ENCODE results near the gene CENPS.
"Not testable (repeated sequence)": the region's sequence is repeated elsewhere in the genome, so short reads cannot be mapped to it uniquely, and the experiment has no call there.

Gene CENPS

DNA sequence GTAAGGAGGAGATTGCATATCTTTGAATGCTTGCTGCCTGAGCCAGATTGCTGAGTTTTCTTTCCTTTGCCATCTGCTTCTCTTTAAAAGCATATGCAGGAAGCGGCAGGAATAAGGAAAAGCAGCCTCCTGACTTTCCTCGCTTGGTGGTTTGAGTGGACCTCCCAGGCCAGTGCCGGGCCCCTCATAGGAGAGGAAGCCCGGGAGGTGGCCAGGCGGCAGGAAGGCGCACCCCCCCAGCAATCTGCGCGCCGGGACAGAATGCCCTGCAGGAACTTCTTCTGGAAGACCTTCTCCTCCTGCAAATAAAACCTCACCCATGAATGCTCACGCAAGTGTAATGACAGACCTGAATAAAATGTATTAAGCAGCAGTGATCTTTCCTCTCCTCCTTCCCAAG, 21.1 kb downstream of the CENPS start:
- DNase-seq (ENCODE audit: low read depth) = no peak

DNA sequence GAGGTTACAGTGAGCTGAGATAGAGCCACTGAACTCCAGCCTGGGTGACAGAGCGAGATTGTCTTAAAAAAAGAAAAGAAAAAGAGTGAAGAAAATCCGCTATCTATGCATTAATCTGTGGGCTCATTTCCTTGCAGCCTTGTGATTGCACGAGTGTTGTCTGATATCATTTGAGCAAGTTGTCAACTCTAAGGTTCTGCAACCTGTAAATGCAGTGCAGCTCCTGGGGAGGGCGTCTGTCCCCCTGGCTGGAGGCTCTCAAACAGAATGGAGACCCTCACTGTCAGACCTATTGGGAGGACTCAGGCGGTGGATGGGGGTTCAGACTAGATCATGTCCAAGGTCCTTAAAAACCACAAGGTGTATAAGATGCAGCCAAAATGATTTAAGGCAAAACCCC, 25.8 kb downstream of the CENPS start:
- no peak for DNase-seq (ENCODE audit: low read depth)

DNA sequence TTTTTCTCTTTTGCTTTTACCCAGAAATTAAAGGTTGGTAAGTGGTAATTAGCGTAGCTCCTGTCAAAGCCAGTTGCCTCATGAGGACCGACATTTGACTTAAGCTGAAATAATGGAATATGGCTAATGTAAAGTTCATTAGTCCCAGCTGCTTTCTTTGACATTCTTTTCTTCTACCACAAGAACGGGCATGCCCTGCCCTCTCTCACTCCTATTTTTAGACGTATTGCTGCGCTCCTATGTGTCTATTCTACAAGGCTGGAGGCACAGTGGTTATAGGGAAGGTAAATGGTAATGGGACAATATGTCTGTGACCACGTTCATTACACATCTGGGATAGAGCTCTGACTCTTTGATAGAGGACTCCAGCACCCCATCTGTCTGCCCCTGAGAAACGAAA, 26.4 kb downstream of the CENPS start:
- no peak for DNase-seq (ENCODE audit: low read depth)

DNA sequence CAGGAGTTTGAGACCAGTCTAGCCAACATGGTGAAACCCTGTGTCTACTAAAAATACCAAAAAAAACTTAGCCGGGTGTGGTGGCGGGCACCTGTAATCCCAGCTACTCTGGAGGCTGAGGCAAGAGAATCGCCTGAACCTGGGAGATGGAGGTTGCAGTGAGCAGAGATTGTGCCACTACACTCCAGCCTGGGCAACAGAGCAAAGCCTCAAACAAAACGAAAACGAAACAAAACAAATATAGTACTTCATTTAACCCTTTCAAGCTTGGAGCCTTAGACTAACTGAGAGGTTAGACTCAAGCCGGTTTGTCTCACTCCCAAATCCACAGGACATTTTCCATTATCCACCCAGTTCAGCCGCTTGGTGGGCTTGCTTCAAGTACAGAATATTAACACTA, 27.2 kb downstream of the CENPS start:
- not testable (repeated sequence) for DNase-seq (ENCODE audit: low read depth)

DNA sequence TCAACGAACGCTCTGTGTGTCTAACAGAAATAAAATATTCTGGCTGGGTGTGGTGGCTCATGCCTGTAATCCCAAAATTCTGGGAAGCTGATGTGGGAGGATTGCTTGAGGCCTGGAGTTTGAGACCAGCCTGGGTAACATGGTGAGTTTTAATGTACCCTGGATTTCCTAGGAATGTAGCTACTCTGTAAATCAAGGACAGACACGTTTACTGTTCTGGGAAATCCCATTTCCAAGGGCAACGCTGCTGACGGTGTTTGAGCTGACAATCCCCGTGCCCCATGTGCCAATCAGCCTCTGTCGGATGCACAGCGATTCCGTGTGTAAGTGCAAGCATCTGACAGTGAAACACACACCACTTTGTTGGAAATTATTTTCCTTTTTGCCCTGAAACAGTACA, 27.6 kb downstream of the CENPS start:
- DNase-seq (ENCODE audit: low read depth) = no peak

DNA sequence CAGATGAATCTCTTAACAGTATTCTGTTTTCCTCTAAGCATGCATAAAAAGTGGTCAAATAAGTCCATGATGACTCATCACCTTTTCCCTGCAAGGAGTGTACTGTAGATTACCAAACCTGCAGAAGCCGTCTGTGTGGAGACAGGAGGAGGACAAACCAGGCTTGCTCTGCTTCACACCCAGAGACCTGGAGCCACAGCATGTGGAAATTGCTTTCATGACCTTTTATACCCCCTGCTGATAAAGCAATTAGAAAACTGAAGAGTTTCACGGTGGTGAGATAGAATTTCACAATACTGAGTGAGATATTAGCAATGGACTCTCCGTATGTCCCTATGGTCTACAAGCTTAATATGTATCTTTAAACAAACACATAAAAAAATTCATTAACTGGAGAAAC, 29.0 kb downstream of the CENPS start:
- DNase-seq (ENCODE audit: low read depth) = peak; percentile 78

DNA sequence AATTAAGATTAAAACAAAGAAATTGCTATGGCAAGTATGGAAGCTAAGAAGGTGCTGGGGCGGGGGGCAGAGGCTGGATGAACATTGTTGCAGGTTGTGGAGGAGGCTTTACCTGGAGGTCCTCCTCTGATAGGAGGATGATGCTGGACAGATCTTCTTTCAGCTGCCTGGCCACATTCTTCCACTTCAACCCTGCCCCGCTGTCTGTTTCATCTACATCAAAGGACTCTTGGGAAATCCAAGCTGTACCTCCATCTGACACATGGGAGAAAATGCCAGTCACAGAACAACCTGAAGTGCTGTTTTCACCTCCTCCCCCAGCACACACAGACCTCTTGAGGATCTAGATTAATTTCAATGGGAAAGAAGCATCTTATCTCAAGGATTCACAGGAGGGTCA, 36.8 kb downstream of the CENPS start:
- no peak for DNase-seq (ENCODE audit: low read depth)

DNA sequence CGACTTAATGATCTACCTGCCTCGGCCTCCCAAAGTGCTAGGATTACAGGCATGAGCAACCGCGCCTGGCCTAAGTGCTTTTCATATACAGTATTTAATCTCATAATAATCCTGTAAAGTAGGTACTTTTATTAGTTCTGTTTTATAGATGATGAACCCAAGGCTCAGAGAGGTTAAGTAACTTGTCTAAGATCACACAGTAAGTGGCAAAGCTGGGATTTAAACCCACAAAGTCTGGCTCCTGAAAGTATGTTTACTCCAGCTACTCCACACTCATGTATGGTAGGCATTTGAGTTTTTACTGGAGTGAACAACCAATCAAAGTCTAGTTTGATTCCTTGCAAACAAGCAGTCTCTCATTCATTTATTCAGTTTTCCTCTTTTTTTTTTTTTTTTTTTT, 39.8 kb downstream of the CENPS start:
- DNase-seq (ENCODE audit: low read depth) = no peak

DNA sequence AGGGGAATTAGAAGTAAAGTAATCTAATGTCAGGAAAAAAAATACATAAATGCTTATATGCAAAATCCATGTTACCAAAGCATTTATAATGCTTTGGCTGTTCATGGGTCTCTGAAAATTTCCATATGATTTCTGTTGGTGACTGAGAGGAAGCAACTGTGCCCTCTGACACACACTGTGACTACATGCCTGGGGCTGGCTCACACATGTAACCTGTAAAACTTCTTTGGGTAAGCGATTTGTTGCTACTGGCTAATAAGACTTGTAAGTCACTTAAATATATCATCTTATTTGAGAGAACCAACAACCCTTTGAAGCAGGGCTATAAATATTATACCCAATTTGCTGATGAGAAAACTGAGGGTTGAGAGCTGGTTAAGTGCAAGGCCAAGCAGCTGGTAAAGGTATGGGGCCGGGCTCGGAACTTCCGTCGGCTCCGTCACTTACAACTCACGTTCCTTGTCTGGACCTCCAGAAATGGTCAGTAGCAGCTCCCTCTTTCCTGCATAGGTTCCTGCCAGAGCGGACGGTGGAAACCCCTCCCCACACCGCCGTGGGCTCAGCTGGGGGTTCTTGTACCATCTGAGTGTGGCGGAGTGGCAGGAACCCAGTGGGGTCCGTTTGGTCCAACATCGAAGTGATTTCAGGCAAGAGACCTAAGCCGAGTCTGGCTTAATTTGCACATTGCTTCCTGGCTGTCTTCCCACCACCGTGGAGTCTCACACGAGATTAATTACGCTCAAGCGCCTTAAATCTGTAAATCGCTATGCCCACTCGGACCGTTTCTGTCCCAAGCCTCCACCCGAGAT, 41.4 kb downstream of the CENPS start:
- no peak for DNase-seq (ENCODE audit: low read depth)

DNA sequence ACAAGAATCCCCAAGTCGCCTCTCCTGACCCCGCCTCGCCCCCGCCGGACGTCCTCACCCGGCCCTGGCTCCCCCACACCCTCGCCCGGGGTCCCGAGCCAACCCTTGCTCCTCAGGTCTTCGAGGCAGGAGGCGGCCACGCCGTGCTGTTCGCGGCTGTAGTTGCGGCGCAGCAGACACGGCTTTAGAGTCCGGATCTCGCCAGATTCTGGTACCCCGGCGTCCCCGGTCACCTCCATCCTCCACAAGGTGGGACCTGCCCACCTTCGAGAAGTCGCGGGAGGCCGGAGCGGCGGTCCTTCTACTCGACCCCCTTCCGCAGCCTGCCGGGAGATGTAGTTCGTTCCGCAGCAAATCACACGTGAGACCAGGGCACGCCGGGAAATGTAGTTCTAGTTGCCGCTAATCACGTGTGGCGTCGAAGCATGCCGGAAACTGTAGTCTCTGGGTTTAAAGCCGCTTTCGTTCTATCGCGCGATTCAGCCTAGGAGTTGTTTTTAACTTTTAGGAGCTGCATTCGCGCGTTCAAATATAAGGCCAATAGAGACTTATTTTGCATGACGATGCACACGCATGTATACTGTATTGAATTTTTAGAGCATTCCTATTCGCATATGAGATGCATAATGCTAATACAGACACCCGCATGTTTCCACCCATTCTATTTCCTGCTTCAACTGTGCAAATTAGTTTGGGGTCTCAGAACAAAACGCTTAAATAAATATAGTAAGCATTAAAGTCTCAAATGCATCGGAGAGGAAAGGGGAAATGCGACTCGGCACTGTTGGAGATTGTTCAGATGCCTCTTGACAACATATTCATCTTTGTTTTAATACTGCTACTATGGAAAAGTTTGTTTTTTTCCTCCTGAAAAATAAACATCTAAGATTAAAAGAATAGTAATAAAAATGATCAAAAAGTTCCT, 42.2 kb downstream of the CENPS start, which contains the start of gene DFFA:
Gene DFFA (minus strand): TSS at position 310 of the 925 bp plus-strand sequence. CDS start 71 bp downstream, at position 239.
- DNase-seq (ENCODE audit: low read depth) = peak; percentile 89

DNA sequence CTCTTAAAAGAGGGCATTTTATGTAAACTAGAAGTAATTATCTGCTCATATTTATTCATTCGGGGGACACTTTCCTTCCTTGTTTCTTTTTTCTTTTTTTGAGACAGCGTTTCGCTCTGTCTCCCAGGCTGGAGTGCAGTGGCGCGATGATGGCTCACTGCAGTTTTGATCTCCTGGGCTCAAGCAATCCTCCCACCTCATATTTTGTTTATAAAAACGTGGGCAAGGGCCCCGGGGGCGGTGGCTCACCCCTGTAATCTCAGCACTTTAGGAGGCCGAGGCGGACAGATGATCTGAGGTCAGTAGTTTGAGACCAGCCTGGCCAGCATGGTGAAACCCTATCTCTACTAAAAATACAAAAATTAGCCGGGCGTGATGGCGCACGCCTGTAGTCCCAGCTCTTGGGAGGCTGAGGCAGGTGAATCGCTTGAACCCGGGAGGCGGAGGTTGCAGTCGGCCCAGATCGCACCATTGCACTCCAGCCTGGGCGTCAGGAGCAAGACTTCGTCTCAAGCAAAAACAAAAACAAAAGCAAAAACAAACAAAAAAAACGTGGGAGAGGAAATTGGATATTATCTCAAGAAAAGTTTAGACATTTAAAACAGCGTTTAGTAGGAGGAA, 43.0 kb downstream of the CENPS start:
- no peak for DNase-seq (ENCODE audit: low read depth)

DNA sequence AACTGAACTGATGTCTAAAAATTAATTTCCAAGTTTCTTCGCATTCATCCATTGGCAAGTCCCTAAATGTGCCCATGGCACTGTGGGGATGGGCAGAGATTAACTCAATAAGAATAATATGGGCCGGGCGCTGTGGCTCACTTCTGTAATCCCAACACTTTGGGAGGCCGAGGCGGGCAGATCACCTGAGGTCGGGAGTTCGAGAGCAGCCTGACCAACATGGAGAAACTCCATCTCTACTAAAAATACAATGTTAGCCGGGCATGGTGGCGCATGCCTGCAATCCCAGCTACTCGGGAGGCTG, 44.0 kb downstream of the CENPS start:
- not testable (repeated sequence) for DNase-seq (ENCODE audit: low read depth)

DNA sequence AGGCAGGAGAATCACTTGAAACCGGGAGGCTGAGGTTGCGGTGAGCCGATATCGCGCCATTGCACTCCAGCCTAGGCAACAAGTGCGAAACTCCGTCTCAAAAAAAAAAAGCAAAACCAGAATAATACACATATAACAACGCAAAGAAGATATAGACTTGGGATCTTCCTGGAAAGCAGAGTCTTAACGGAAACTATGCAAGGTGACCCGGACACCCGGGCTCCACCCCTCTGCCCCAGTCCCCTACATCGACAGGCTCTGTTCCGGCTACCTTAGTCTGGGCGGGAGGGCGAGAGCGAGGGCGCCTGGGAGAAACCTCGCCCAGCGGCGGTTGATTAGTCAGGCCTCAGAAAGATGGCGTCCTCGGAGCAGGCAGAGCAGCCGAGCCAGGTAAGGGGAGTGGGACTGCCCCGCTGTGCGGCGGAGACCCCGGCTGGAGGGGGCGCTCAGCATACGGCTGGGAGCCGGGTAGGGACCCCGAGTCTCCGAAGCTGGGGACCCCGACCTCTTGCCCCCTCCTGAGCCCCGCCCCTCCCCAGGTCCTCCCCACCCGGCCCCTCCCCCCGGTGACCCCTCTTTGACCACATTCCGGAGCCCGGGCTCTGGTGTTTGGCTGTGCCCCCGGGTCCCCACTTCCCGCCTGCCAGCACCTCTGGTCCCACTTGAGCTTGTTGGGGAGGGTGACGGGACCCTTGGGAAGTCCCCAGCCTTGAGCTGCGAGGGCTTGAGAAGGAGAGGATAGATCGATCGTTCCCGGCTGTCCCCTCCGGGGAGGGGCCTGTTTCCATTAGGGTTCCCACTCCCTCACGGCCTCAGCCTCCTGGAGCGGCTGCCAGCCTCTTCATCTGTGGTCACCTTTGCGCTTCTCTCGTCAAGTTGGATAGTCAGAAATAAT, 44.6 kb downstream of the CENPS start, which contains the start of gene PEX14:
Gene PEX14 (plus strand): TSS at position 338 of the 895 bp plus-strand sequence. CDS start 17 bp downstream, at position 355.
- DNase-seq (ENCODE audit: low read depth) = peak; percentile 46

DNA sequence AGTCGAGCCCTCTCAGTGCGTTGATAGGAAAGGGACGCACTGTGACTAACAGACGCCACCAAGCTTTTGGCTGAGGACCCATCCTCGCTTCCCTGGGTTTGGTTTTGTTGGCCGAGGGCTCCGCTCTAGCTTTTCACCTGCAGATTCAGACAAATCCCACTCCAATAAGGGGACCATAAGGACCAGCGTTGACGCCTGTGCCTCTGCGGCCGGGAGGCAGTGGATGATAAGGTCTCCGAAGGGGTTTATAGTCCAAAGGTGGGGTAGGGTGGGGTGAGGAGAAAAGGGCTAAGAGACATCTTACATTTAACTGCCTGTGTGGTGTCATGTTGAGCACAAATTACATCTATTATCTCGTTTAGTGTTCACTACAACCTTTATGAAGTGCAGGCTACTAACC, 45.3 kb downstream of the CENPS start:
- DNase-seq (ENCODE audit: low read depth) = no peak

DNA sequence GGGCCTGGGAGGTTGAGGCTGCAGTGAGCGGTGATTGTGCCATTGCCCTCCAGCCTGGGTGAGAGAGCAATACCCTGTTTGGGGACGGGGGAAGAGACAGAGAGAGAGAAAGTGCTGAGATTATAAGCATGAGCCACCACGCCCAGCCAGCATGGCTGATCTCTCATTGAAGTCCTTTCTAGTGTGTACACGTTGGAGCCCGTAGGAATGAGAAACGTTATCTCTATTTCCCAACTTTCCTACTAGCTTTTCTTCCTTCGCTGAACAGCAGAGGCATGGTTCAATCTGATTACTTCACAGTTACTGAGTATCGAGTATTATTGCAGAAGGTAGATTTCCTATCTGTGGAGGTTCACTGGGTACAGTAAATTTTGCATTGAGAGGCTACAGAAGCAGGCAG, 49.1 kb downstream of the CENPS start:
- no peak for DNase-seq (ENCODE audit: low read depth)

DNA sequence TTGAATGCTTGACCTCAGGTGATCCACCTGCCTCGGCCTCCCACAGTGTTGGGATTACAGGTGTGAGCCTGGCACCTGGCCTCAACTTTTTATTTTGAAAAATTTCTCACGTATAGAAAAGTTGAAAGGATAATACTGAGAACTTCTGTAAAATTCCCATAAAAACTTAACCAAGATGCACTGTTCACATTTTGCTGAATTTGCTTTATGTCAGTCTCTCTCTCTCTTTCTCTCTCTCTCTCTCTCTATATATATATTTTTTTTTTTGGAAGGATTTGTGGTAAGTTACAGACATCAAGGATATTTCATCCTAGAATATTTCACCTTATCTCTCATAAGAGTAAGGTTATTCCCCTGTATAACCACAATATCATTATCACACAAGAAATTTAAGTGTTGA, 50.4 kb downstream of the CENPS start:
- no peak for DNase-seq (ENCODE audit: low read depth)

DNA sequence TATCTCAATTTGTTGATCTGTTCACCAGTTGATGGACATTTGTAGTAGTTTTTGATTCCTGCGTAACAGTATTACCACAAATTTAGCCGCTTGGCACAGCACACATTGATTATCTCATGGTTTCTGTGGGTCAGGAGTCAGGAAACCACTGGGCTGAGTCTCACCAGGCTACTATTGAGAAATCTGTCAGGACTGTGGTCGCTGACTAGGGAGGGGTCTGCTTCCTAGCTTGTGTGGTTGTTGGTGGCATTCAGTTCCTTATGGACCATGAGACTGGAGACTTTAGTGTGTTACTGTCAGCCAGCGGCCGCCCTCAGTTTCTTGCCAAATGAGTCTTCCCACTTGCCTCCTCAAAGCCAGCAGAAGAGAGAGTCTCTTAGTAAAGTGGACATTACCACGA, 54.3 kb downstream of the CENPS start:
- no peak for DNase-seq (ENCODE audit: low read depth)

DNA sequence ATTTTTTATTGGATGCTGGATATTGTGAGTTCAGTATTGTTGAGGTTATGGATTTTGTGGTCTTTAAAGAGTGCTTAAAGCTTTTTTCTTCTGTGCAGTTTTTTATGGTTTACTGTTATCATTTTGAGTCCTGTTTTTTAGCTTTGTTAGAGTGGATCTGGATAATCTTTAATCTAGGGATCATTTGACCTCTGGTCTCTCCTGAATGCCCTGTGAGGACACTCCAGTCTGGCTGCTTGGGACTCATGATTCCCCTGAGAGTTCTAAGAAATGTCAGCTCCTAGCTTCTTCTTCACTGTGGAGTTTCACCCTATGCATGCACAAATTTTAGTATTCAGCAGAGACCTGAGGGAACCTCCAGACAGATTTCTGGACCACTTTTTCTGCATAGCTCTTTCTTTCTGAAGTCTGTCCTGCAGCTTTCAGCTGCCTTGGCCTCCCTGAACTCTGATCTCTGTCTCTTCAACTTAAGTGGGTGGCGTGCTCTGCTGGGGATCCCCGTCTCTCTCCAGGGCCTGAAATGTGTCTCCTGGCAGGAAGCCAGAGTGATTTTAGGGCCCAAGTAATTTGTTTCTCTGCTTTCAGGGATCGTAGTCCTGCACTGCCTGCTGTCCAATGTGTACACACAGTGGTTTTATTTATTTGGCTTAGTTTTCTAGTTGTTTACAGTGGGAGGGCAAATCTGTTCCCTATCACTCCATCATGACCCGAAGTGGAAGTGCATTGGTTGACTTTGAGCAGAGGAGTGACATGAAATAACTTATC, 59.2 kb downstream of the CENPS start:
- DNase-seq (ENCODE audit: low read depth) = no peak

DNA sequence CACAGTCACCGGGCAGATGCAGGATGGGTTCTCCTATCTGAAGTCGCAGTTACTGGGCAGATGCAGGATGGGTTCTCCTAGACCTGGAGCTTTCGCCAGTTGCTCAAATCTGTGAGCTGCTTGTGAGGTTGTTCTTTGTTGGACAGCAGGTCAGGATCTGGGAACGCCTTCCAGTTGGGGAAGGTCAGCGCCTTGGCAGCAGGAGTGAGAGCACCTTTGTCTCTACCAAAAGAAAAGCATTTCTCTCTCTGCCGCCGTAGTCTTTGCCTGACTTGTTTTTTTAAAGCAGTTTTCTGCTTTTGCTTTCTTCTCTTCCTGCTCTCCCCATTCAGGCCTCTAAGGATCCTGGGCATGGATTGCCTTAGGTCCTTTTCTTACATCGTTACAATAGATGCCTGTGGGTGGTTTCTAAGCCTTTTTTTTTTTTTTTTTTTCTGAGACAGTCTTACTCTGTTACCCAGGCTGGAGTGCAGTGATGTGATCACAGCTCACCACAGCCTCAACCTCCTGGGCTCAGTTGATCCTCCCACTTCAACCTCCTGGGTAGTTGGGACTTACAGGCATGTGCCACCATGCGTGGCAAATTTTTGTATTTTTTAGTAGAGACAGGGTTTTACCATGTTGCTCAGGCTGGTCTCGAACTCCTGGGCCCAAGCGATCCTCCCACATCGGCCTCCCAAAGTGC, 60.2 kb downstream of the CENPS start:
- DNase-seq (ENCODE audit: low read depth) = no peak
